Stimulated activated CD8-positive, alpha-beta memory T cell treated with anti-CD3 and anti-CD28 coated beads, Interleukin-12 subunit alpha, Interleukin-12 subunit beta, amount 100 ng/mL, for 24 hours (primary cell): ENCODE measurements around the gene GLT1D1.

Experiments used
- DNase-seq: peaks from one replicate; pipeline ENCODE4 v3.0.0-alpha.2; 2020; ENCODE audit errors: extremely low read depth

Gene GLT1D1

DNA sequence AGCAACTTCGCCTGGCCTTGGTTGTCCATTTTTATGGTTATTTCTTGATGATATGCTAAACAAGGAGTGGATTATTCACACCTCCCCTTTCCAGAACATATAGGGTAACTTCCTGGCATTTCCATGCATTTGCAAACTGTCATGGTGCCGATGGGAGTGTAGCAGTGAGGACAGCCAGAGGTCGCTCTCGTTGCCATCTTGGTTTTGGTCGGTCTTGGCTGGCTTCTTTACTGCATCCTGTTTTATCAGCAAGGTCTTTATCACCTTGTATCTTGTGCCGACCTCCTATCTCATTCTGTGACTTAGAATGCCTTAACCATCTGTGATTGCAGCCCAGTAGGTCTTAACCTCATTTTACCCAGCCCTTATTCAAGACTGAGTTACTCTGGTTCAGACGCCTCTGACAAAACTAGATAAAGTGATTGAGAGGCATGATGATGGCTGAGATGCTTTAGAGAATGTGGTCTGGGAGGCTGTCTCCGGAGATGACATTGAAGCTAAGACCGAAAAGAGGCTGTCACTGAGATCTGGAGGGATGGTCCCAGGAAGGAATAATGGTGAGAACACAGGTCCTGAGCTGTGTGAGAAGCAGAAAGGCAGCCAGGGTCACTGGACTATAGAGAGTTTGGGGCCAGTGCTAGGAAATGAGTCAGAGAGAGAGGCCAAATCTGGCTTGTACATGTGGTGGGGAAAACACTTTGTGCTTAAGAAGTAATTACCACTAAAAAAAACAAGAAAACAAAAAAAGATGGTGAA lies 2.9 kb downstream of the GLT1D1 start:
- no peak for DNase-seq

DNA sequence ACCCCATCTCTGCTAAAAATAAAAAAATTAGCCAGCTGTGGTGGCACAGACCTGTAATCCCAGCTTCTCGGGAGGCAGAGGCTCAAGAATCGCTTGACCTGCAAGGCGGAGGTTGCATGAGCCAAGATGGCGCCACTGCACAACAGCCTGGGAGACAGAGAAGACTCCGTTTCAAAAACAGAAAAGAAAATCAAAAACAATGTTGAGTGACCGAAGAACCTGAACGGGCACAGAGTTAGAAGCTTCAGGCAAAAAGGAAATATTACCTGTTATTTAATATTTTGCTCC lies 3.5 kb downstream of the GLT1D1 start:
- no peak for DNase-seq

DNA sequence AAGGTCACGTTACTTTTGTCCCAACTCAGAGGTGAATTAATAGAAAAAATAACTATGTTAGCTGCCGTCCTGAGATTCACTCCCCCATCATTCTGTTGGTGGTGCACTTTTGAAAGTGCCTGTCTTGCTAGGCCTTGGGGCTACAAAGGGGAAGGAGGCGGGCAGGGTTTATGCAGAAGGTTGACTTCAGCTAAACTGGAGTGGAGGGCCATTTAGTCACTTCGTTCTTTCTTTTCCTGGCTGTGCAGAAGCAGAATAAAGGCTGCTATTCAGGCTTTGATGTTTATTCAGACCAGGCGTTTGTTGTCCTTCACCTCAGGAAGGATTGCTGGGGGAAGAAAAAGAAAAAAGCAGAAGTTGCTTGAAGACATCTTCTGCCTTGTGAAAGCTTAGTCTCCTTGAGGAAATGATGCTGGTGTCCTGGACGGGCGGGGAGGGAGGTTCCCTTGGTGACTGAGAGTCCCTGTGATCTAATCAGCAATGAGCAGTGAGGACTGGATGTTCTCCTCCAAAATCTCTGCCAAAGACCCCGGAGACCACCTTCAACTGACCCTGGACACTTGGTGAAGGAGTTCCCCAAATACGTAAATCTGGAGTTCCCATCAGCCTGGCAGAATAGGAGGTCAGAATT lies 4.0 kb downstream of the GLT1D1 start:
- no peak for DNase-seq

DNA sequence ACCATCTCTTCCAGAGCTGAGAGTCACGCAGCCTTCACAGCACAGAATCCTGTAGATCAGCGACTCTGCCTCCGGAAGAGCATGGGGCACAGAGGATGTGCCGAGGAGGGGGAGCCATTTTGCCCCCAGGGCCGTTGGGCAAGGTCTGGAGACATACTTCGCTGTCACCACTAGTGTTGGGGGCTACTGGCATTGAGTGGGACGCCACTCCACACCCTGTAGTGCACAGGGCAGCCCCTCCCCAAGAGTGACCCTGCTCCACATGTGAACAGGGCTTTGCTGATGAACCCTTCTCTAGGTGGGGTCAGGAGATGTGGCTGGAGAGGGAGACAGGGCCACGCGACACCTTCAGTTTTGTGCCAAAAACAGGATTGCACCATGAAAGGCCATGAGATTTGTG lies 6.0 kb downstream of the GLT1D1 start:
- DNase-seq = no peak

DNA sequence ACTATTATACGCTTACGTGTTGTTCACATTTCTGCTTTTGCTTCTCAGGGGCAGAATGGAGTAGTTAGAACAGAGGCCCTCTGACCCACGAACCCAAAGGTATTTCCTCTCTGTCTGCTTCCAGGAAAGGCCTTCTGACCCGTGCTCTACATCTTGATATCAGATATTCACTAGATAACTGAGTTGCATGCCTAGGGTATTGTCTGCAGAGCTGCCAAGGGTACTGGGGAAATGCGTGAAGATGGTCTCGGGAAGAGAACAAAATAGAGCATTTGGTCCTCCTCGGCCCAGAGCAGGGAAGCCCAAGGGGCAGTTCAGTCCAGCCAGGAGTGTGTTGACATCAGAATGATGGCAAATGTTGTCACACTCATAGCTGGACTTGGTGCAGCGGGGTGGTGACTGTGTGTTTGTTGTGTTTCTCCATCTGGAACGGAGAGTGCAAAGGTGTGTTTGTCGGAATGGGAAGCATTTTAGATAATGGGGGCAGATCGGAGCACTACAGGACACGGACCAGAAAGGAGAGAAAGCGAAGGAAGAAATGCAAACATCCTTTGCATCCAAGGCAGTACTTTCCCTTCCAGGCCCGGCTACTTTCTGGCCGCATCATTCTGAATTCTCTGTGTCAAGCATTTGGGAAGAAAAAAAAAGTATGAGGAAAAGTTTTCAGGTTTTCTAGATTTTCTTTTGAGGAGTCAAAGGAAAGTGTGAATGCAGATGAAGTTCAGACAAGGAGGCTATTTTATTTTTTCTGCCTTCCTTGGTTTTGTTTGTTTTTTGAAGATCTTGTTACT lies 8.1 kb downstream of the GLT1D1 start:
- no peak for DNase-seq

DNA sequence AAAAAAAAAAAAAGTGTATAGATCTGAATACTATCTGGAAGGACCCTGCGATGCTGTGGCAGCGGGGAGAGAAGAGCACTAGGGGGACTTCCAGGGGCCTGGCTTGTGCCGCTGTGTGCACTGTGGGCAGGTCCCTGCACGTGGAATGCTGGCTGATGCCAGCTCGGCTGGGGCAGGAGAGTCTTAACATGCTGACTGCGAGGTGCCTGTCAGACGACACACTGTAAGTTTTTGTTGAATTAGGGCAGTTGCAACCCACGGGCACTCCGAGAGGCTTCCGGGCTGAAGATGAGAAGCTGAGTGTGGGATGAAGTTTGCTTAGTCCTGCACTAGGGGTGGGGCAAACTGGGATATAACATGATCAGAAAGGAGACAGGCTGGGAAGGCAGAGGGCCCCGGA lies 10.7 kb downstream of the GLT1D1 start:
- no peak for DNase-seq

DNA sequence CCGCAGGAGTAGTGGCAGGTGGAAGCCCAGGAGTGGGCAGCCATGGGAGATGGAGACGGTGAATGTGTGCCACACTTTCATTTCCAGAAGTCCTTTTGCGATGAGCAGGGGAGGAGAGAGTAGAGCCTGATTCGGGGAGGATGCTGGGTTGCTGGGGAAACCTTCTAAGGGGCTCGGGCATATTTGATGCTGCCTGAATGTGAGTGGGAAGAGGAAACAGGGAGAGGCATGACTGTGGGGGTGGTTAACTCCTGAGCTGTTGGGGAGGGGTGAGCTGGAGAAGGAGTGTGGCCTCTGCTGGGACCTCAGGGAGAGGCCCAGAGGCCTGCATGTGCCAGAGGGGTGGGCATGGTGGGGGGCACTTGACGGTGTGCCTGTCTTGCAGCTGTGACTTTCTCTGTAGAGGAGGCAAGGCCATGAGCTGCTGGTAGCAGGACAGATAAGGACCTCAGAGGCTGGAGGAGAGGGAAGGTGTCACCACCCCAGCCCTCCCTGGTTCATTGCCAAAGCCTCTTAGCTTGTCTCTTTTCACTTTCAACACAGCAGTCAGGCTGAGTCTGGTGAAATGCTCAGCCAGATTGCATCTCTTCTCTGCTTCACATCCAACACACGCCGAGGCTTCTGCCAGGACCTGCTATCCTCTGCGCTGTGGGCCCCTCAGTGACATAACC lies 11.4 kb downstream of the GLT1D1 start:
- DNase-seq = no peak

DNA sequence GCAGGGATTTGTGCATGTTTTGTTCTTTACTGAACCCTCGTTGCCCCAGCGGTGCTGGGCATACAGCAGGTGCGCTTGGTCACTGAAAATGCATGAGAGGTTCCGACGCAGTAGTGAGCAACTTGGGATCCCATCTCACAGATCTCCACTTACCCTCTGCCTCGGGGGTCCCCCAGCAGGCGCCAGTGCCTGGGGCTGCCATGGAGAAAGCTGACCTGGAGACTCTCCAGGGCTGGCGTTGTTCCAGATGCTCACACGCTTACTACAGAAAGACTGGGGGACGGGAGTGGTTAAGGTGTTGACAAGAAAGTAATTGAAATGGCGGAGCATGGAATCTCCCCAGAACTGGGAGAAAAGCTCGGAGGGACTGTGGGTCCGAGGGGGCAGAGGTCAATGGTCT lies 14.2 kb downstream of the GLT1D1 start:
- no peak for DNase-seq

DNA sequence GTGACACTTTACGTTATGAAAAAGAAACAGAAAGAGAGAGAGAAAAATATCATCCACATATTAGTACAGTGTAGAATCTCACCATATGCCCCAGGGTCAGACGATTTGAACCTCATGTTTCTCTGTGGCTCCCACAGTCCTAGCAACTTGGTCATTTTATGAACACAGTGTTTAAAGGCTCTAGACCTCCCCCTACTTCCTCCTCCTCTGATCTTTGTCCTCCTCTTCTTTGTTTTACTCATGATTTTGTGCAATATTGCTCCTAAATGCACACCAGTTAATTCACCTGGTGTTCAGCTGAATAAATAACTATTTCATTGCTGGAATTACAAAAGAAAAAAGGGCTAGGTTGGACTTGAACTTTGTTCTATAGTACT lies 18.2 kb downstream of the GLT1D1 start:
- DNase-seq = no peak

DNA sequence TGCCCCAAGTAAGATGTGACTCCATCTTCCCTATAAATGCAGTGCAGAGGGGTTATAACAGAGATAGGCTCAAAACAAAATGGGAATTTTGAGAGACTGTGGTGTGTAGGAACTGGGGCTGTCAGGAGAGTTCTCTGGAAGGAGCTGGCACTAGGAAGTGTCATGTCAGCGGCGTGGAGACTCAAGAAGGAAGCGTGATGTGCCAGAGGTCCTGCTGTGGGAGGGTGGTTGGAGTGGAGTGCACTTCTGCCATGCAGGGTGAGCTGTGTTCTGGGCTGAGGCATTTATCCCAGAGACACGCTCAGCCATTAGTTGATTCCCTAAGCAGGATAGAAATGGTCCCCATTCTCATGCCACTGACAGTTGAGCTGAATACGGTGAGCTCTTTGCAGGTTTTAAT lies 19.0 kb downstream of the GLT1D1 start:
- no peak for DNase-seq

DNA sequence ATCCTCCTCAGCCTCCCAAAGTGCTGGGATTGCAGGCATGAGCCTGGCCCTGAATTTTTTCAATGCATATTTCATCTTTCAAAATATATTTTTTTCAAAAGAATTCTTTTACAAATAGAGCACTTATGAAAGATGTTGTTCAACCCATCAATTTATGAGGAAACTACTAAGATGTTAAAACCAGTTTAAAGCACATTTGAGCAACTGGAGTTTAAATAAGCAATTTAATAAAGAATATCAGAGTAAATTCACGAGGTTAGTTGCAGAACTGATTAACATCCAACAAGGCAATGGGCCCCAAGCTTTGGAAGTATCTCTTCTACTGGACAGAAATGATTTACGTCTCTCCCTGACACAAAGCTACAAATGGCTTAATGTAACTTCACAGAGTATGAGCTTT lies 23.3 kb downstream of the GLT1D1 start:
- no peak for DNase-seq

DNA sequence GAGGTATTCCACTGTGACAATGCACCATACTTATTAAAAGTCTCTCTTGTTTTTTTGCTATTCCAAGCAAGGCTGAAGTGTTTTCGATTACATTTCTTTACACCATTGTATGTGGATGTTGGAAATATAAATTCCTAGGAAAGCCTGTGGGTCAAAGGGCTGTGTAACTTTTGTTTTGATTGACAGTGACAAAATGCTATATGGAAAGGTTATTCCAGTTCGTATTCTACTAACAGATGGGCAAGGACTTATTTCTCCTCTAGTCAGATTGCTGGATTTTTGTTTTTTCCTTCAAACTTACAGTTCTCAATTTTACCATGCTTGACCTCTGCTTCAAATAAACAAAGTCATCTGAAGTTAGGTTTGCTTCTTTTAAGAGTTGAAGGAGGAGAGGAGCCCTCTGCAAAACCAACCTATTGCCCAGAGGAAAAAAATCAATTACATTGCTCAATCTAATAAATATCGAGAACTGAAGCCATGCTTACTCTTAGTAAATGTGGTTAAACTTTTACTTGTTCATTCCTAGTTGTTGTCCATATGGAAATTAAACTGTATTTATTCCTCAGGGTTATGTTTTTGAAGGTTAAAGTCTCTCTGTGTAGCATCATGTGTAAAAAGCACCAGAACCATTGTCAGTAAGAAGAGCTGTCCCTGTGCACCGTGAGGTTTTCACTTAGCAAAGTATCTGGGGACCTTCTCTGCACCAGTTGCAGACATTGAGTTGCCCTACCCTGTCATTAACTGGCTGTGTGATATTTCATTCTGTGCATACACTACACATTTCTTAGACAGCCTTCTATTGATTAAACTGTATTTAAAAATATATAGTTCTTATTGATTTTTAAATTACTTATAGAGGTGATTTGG lies 26.9 kb downstream of the GLT1D1 start:
- DNase-seq = no peak

DNA sequence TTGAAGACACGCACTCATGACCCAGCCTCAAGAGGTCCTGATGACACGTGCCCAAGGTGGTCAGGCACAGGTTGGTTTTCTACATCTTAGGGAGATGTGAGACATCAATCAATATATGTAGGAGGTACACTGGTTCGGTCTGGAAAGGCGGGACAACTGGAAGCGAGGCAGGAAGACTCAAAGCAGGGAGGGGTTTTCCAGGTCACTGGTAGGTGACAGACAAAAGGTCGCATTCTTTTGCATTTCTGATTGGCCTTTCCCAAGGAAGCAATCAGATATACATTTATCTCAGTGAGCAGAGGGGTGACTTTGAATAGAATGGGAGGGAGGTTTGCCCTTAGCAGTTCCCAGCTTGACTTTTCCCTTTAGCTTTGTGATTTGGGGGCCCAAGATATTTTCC lies 38.6 kb downstream of the GLT1D1 start:
- no peak for DNase-seq

DNA sequence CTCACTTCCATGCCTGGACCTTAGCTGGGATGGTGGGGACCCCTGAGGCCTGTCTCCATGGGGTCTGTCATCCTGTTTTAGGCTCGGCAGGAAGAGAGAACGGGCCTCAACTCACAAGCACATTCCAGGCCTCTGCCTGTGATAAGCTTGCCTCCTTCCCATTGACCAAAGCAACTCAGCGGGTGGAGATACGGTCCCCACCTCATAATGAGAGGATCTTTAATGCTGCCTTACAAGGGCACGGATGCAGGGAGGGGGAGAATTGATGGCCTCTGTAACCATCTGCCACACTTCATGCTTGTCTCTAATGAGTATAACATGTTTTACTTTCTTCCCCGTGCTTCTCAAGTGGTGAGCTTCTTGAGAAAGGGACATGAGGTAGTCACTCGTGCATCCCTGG lies 50.0 kb downstream of the GLT1D1 start:
- no peak for DNase-seq

DNA sequence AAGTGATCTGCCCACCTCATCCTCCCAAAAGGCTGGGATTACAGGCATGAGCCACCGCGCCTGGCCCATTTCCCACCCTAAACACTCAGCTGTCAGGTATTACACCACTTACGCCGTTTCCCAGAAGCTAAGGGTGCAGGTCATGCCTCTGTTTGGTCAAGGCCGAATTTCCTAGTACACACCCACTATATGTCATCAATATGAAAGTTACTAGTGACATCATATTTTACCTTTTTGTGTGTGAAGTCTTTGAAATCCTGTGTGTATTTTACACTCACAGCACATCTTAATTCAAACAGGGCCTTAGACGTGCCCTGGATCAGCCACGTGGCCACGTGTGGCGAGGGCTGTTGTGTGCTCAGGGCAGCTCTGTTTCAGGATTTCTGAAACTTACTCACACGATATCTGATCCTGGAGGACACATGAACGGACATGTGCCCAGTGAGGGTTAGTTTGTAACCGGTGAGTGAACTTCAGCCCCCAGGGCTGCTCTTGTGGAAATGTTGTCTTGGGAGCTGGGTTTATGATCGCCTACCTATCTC lies 51.8 kb downstream of the GLT1D1 start:
- no peak for DNase-seq

DNA sequence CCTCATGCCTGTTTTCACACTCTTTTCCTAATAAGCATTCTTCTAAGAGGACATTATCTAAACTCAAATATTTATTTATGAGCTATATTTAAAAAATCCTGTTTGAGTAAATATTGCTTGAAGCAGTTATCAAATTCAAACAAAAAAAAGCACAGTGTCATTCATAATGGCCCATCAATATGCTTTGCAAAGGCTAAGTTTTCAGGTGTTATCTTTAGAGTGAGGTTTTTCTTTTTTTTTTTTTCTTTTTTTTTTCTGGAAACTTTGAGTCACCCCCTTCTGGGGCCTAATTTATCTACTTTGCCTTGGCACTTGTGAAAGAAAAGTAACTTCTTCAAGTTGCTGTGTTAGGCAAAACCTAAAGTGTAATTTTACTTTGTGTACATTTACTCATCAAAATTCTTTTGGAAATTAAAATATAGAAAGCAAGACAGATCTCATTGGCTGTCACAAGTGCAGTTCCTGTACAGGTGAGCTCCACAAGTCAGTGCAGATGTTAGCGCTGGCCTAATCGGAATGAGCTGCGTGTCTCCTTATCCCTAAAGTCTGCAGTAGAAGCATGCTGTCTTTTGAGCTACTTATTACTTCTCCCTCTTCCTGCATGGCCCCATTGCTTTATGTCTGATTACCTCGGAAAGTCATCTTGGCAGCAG lies 53.3 kb downstream of the GLT1D1 start:
- DNase-seq = no peak

DNA sequence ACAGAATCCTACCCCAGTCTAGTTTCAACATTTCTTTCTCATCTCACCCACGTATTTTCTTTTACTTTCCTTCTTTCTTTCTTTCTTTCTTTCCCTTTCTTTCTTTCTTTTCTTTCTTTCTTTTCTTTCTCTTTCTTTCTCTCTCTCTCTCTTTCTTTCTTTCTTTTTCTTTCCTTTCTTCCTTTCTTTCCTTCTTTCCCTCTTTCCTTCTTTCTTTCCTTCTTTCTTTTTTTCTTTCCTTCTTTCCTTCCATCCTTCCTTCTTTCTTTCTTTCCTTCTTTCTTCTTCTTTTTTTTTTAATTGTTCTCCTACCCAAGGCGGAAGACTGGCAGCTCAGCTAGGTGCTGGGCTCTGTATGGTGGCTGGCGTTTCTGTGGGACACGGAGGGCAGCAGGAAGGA lies 55.0 kb downstream of the GLT1D1 start:
- DNase-seq = no peak

DNA sequence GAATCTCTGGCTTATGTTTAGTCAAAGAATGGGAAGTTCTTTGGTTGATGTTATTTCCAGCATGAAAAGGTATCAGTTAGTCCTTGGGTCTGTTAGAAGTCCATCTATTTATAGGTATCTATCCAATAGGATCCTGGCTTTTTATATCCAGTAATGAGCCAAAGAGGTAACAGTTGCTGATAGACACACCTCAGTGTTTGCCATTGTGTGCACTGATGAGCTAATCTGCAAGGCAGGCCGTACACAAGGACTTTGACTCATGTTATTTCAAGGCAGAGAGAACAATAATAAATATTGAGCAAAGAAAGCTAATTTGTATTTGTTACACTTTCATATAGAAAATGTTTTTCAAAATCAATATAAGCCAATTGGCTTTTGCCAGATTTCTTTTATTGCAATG lies 56.4 kb downstream of the GLT1D1 start:
- DNase-seq = no peak

DNA sequence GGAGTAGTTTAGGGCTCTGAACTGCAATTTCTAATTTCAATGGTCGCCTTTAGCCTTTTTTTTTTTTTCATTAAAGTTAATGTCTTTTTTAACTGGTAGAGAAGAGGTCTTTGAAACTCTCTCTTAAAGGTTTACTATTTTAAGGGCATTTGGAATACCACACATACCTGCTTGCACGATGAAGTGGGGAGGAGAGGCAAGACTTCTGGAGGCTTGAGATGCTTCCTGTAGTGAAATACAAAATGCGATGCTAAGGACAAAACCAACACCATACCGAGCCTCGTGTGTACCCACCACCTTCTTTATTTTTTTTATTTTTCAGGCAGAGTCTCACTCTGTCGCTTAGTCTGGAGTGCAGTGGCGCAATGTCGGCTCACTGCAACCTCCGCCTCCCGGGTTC lies 57.4 kb downstream of the GLT1D1 start:
- no peak for DNase-seq

DNA sequence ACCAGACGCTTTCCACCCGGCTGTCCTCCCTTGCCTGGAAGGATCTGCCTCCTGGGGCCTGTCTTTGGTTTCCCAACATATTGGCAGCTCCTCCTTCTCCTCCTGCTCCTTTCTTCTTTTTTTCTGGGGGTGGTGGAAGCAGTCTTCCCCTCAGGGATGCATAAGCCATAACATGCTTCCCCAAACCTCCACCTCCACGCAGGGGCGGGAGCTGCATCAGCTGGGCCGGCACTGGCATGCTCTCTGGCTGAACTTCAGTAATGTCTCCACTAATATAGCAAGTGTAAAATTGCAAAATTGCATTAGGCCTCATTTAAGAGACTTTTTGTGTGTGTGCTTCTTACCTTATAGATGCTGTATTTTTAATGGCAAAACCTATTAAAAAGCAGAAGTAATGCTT lies 58.6 kb downstream of the GLT1D1 start:
- DNase-seq = no peak
